AG09319 (cell line): ENCODE data around the gene MTSS2.
"Not testable (repeated sequence)": the region's sequence is repeated elsewhere in the genome, so short reads cannot be mapped to it uniquely, and the experiment has no call there.

ENCODE experiments used
- DNase-seq: peaks from one replicate; pipeline ENCODE4 v3.0.0-alpha.2; 2010; ENCODE audit warnings: low read depth; ENCODE audit errors: extremely low read depth
- TF ChIP-seq, protein P1 (sequence below): IDR thresholded peaks from 2 replicates; pipeline ENCODE4 v1.5.1; 2011; ENCODE audit warnings: low read depth, mild to moderate bottlenecking, inconsistent platforms, low read length, moderate library complexity

MTSS2 gene

DNA sequence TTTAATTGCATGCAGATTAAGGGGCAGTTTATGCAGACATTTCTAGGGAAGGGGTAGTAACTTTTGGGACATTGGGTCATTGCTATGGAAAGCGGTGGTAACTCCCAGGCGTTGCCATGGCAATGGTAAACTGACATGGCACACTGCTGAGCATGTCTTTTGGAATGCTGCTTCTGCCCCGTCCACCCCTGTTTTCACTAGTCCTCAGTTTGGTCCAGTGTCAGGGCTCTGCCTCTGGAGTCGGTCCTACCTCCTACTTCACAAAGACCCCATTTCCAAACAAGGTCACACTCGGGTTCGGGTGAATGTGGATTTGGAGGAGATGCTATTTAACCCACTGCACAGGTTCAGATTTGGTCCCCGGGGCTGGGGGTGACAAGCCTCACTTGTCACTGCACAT is 36.6 kb downstream of the MTSS2 start:
- TF ChIP-seq, protein P1, sequence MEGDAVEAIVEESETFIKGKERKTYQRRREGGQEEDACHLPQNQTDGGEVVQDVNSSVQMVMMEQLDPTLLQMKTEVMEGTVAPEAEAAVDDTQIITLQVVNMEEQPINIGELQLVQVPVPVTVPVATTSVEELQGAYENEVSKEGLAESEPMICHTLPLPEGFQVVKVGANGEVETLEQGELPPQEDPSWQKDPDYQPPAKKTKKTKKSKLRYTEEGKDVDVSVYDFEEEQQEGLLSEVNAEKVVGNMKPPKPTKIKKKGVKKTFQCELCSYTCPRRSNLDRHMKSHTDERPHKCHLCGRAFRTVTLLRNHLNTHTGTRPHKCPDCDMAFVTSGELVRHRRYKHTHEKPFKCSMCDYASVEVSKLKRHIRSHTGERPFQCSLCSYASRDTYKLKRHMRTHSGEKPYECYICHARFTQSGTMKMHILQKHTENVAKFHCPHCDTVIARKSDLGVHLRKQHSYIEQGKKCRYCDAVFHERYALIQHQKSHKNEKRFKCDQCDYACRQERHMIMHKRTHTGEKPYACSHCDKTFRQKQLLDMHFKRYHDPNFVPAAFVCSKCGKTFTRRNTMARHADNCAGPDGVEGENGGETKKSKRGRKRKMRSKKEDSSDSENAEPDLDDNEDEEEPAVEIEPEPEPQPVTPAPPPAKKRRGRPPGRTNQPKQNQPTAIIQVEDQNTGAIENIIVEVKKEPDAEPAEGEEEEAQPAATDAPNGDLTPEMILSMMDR, result no peak
- DNase-seq, result no peak

DNA sequence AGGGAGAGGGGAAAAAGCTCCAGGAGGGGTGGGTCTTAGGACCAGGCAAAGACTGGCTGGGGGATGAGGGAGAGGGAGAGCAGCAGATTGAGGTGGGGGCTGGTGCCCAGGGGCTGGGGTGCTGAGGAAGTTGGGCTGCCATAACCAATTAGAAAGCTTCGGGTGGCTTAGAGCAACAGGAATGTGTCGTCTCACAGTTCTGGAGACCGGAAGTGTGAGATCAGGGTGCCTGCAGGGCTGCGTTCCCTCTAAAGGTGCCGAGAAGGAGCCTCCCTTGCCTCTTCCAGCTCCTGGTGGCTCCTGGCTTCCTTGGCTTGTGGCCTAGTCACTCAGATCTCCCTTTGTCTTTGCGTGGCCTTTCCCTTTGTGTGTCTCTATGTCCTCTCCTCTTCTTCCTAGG is 37.2 kb downstream of the MTSS2 start:
- DNase-seq, result no peak
- TF ChIP-seq, protein P1, result no peak

DNA sequence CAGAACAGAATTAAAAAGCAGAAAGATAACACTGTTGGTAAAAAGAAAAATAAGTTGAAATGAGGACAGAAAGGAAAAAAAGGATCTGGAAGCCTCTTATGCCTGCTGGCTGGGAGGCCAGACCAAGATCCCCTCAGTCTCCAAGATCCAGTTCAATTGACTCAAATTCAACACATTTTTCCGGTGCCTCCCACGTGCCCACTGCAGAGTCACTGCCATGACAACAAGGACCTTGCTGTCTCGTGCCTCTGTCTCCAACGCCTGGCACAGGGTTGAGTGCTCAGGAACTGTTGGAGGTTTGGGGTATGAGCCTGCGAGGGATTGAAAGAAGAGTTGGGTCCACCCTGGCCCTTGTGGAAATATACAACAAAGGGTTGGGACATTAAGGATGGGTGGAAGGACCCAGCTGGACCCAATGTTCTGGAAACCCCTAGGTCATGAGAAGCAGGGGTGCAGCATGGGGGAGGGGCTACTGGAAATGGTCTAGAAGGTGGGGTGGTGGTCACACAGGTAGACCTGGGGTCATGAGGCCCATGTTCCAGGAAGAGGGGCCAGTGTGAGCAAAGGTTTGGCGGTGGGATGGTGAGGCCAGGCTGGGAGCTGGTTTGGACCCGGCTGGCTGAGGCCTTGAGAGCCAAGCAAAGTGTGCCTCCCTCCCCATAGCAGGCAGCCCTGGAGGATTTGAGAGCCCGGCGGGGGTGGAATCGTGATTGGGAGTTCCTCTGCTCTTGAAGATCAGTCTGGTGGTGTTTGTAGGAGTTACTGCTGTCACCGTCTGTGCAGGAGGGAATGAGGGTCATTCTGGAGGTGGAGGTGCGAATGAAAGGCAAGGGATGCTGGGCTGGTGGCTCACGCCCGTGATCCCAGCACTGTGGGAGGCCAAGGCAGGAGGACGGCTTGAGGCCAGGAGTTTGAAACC is 38.2 kb downstream of the MTSS2 start:
- TF ChIP-seq, protein P1, result no peak
- no peak for DNase-seq

- TF ChIP-seq, protein P1, result no peak
- no peak for DNase-seq
Observed at GRCh38 chr16:70646260-70647241, 39.3 kb downstream of the MTSS2 start, which contains the start of gene IL34. TSS of gene IL34 (plus strand) at chr16:70646559. CDS start at chr16:70646948, 389 bp downstream.

GRCh38 chr16:70644763-70645597 is 40.9 kb downstream of the MTSS2 start:
- TF ChIP-seq, protein P1, result no peak

DNA sequence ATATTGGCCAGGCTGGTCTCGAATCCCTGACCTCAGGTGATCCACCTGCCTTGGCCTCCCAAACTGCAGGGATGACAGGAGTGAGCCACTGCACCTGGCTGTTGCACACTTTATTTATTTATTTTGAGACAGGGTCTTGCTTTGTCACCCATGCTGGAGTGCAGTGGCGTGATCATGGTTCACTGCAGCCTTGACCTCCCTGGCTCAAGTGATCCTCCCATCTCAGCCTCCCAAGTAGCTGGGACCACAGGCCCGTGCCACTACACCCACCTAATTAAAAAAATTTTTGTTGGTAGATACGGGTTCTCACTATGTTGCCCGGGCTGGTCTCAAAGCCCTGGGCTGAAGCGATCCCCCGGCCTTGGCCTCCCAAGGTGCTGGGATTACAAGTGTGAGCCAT is 42.6 kb downstream of the MTSS2 start:
- DNase-seq, result not testable (repeated sequence)

More at GRCh38 chr16:70644763-70645597, 40.9 kb downstream of the MTSS2 start:
- no peak for DNase-seq

DNA sequence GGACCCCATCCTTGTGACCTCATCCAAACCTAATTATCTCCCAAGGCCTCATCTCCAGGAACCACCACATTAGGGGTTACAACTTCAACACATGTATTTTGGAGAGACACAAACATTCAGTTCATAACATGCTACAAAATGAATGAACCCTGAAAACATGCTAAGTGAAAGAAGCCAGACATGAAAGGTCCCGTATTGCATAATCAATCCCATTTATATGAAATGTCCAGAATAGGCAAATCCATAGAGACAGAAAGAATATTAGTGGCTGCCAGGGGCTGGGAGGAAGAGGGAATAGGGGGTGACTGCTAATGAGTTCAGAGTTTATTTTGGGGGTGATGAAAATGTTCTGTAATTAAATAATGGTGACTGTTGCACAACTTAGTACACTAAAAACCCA is 43.2 kb downstream of the MTSS2 start:
- TF ChIP-seq, protein P1, result no peak
- DNase-seq, result no peak
